ENCODE data around the gene SKP2.
"Not testable (repeated sequence)": the region's sequence is repeated elsewhere in the genome, so short reads cannot be mapped to it uniquely, and the experiment has no call there.

GRCh38 chr5:36184408-36184807 lies 32.5 kb downstream of the SKP2 start:
- not testable (repeated sequence) for TF ChIP-seq CTCF (IDR thresholded peaks at IDR 0.05 in 8 of 11, conservative IDR thresholded peaks at IDR 0.05 in 3 of 11); POLR2AphosphoS5 (IDR thresholded peaks at IDR 0.05); POLR2A (IDR thresholded peaks at IDR 0.05)

Data from spleen (tissue), 7 donors.